Activated T-cell treated with anti-CD3 and anti-CD28 coated beads for 1 hour (primary cell): ENCODE measurements around the gene ARPC4.

Source experiments
- DNase-seq: peaks from one replicate; pipeline ENCODE4 v3.0.0-alpha.2; 2020; ENCODE audit warnings: low read depth

The ARPC4 gene

DNA sequence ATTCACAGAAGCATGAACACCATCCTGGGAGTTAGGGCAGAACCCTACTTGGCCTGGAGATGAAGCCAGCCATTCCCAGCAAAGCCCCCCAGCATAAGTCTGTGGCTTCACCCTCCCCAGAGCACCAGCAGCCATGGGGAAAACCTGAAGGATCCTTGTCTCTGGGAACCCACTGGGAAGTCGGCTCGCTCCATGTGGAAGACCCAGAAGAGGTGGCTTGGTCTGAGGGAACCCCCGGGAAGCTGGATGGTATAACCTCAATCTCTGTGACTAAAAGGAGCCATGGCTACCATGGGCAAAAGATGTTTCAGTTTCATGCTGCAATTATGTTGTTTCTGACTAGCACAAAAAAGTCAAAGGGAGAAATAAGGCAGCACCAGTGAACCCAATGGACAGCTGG lies 62.7 kb downstream of the ARPC4 start:
- DNase-seq = no peak
